Effector CD4-positive, alpha-beta T cell (primary cell): ENCODE measurements around the gene NOLC1.
"Not testable (repeated sequence)": the region's sequence is repeated elsewhere in the genome, so short reads cannot be mapped to it uniquely, and the experiment has no call there.

Experiments used
- DNase-seq: peaks from one replicate; pipeline ENCODE4 v3.0.0-alpha.2; 2020

Gene NOLC1

GRCh38 chr10:102157224-102157623 lies 5.0 kb downstream of the NOLC1 start:
- no peak for DNase-seq

GRCh38 chr10:102159051-102159597 lies 6.9 kb downstream of the NOLC1 start:
- DNase-seq, result no peak

GRCh38 chr10:102159831-102160230 lies 7.6 kb downstream of the NOLC1 start:
- no peak for DNase-seq

- no peak for DNase-seq
Measured at GRCh38 chr10:102163342-102163989, 11.3 kb downstream of the NOLC1 start.

GRCh38 chr10:102167861-102168260 lies 15.7 kb downstream of the NOLC1 start:
- no peak for DNase-seq

- no peak for DNase-seq
Measured at GRCh38 chr10:102170602-102171001, 18.4 kb downstream of the NOLC1 start.

- no peak for DNase-seq
Measured at GRCh38 chr10:102172288-102172687, 20.1 kb downstream of the NOLC1 start.

- no peak for DNase-seq
Measured at GRCh38 chr10:102175415-102175814, 23.2 kb downstream of the NOLC1 start.

- DNase-seq, result no peak
Measured at GRCh38 chr10:102184606-102185005, 32.4 kb downstream of the NOLC1 start.

- no peak for DNase-seq
Measured at GRCh38 chr10:102185272-102185671, 33.1 kb downstream of the NOLC1 start.

- DNase-seq, result no peak
Measured at GRCh38 chr10:102185811-102186527, 33.8 kb downstream of the NOLC1 start.

- no peak for DNase-seq
Measured at GRCh38 chr10:102188298-102188940, 36.2 kb downstream of the NOLC1 start.

GRCh38 chr10:102188941-102189898 lies 37.0 kb downstream of the NOLC1 start:
- DNase-seq, result not testable (repeated sequence)

GRCh38 chr10:102191956-102192355 lies 39.8 kb downstream of the NOLC1 start:
- no peak for DNase-seq

- no peak for DNase-seq
Measured at GRCh38 chr10:102195296-102195870, 43.2 kb downstream of the NOLC1 start.

- DNase-seq, result no peak
Measured at GRCh38 chr10:102196893-102197292, 44.7 kb downstream of the NOLC1 start.

GRCh38 chr10:102198027-102198426 lies 45.8 kb downstream of the NOLC1 start:
- no peak for DNase-seq

GRCh38 chr10:102200751-102201640 lies 48.8 kb downstream of the NOLC1 start:
- no peak for DNase-seq

GRCh38 chr10:102202386-102202785 lies 50.2 kb downstream of the NOLC1 start:
- DNase-seq, result no peak

- DNase-seq, result no peak
Measured at GRCh38 chr10:102208311-102209035, 56.3 kb downstream of the NOLC1 start.
